GM12878 (cell line): ENCODE measurements around the gene TRAIP. TPM values are rescaled to one million over a fixed set of nuclear protein-coding genes. Genes with fewer than 3 reads are reported as not detected.

Experiments used
- ATF7 ChIP-seq: fragments of 450-650 bp; IDR thresholded peaks from 2 replicates; pipeline ENCODE4 v1.6.1; 2016; ENCODE audit warnings: low read depth, mild to moderate bottlenecking
- BMI1 ChIP-seq: fragments of 450-650 bp; IDR thresholded peaks from 2 replicates; pipeline ENCODE4 v1.6.1; 2016; ENCODE audit warnings: mild to moderate bottlenecking, moderate library complexity, borderline replicate concordance
- CHD2 ChIP-seq: IDR thresholded peaks from 2 replicates; pipeline ENCODE4 v1.6.1; 2011; ENCODE audit warnings: low read depth, low read length, improper control_type of control experiment, borderline replicate concordance
- FOS ChIP-seq: IDR thresholded peaks from 3 replicates; pipeline ENCODE4 v1.6.1; 2011; ENCODE audit warnings: borderline replicate concordance; ENCODE audit not compliant: insufficient read length; ENCODE audit errors: extremely low read depth
- LARP7 ChIP-seq: fragments of 450-650 bp; IDR thresholded peaks from 2 replicates; pipeline ENCODE4 v1.6.1; 2017; ENCODE audit warnings: mild to moderate bottlenecking
- MEF2A ChIP-seq: IDR thresholded peaks from 2 replicates; pipeline ENCODE4 v1.6.1; 2011; ENCODE audit warnings: low read depth, mild to moderate bottlenecking, low read length, moderate library complexity; ENCODE audit not compliant: insufficient read depth
- MYC ChIP-seq: IDR thresholded peaks from 2 replicates; pipeline ENCODE4 v1.6.1; 2011; ENCODE audit warnings: mild to moderate bottlenecking, low read length, moderate library complexity, inconsistent platforms; ENCODE audit not compliant: insufficient read depth, insufficient replicate concordance, insufficient read length, severe bottlenecking
- NR2C1 ChIP-seq: fragments of 450-650 bp; IDR thresholded peaks from 2 replicates; pipeline ENCODE4 v1.6.1; 2017; ENCODE audit warnings: antibody characterized with exemption, mild to moderate bottlenecking, moderate library complexity
- PKNOX1 ChIP-seq: fragments of 450-650 bp; IDR thresholded peaks from 2 replicates; pipeline ENCODE4 v1.6.1; 2016; ENCODE audit warnings: mild to moderate bottlenecking
- PML ChIP-seq: IDR thresholded peaks from 2 replicates; pipeline ENCODE4 v1.6.1; 2012; ENCODE audit warnings: low read length, inconsistent platforms
- RB1 ChIP-seq: fragments of 450-650 bp; formaldehyde crosslinking; IDR thresholded peaks from 2 replicates; pipeline ENCODE4 v1.6.1; 2017; ENCODE audit warnings: mild to moderate bottlenecking, borderline replicate concordance
- SP1 ChIP-seq: IDR thresholded peaks from one replicate; pipeline ENCODE4 v1.6.1; 2011; ENCODE audit warnings: low read depth, low read length
- STAT3 ChIP-seq: IDR thresholded peaks from 2 replicates; pipeline ENCODE4 v1.6.1; 2011; ENCODE audit warnings: low read depth, low read length, improper control_type of control experiment
- SUPT20H ChIP-seq: IDR thresholded peaks from 2 replicates; pipeline ENCODE4 v1.6.1; 2011; ENCODE audit warnings: low read depth, mild to moderate bottlenecking, low read length, moderate library complexity, borderline replicate concordance; ENCODE audit not compliant: control insufficient read depth
- TCF12 ChIP-seq: IDR thresholded peaks from 2 replicates; pipeline ENCODE4 v1.6.1; 2011; ENCODE audit warnings: low read depth, mild to moderate bottlenecking, low read length
- ZNF24 ChIP-seq: fragments of 450-650 bp; IDR thresholded peaks from 2 replicates; pipeline ENCODE4 v1.6.1; 2017; ENCODE audit warnings: antibody characterized with exemption, mild to moderate bottlenecking
- ZNF274 ChIP-seq: IDR thresholded peaks from one replicate; pipeline ENCODE4 v1.8.0; 2011; ENCODE audit not compliant: insufficient read length, insufficient read depth
- ZZZ3 ChIP-seq: IDR thresholded peaks from 2 replicates; pipeline ENCODE4 v1.6.1; 2011; ENCODE audit warnings: low read depth; ENCODE audit not compliant: control insufficient read depth, insufficient read length
- polyA plus RNA-seq, 11 experiments: library from polyadenylated mRNA; depleted of rRNA in 4 of 11; unstranded in 6 of 11; stranded (reverse) in 5 of 11; fragments of >200 nt; fragmentation: Nextera tagmentation in 4 of 11; fragmentation: Illumina TruSeq in 1 of 11; extraction: Ambion mirVana in 4 of 11; extraction: Trizol in 1 of 11; gene quantifications; 1 replicate in 1 of 11; 2 replicates in 10 of 11; pipeline versions ENCODE4 v1.2.1 to v1.2.3, GENCODE V29; 2011 to 2016; ENCODE audit warnings: inconsistent platforms in 2 of 11, missing spikeins in 2 of 11, low read depth in 1 of 11
- total RNA-seq, 4 experiments: library from RNA; depleted of rRNA in 3 of 4; stranded (reverse); fragments of >200 nt in 3 of 4; fragmentation: Illumina TruSeq in 1 of 4; extraction: Trizol in 1 of 4; gene quantifications; 2 replicates each; pipeline versions ENCODE4 v1.2.1 to v1.2.3, GENCODE V29; 2013 to 2021
- TF ChIP-seq, protein P1 (sequence below): fragments of 150-350 bp; IDR thresholded peaks from 2 replicates; pipeline ENCODE4 v1.6.1; 2016; ENCODE audit warnings: low read depth, low read length
- TF ChIP-seq, protein P2 (sequence below): IDR thresholded peaks from 2 replicates; pipeline ENCODE4 v1.6.1; 2012; ENCODE audit warnings: low read depth, low read length, improper control_type of control experiment
- TF ChIP-seq, protein P3 (sequence below): IDR thresholded peaks from 2 replicates; pipeline ENCODE4 v1.6.1; 2012; ENCODE audit warnings: low read depth, low read length, improper control_type of control experiment
- TF ChIP-seq, protein P4 (sequence below): IDR thresholded peaks from 2 replicates; pipeline ENCODE4 v1.6.1; 2011; ENCODE audit warnings: borderline replicate concordance, low read depth, mild to moderate bottlenecking, moderate library complexity, low read length; ENCODE audit not compliant: insufficient read depth, poor library complexity, severe bottlenecking

Gene TRAIP
- total and polyA plus RNA-seq, 10 of the 15 experiments (the other 5 are each of a cell fraction or from before 2014, with no cell fraction given): 15.9 to 37.0 (median 23.1) TPM

DNA sequence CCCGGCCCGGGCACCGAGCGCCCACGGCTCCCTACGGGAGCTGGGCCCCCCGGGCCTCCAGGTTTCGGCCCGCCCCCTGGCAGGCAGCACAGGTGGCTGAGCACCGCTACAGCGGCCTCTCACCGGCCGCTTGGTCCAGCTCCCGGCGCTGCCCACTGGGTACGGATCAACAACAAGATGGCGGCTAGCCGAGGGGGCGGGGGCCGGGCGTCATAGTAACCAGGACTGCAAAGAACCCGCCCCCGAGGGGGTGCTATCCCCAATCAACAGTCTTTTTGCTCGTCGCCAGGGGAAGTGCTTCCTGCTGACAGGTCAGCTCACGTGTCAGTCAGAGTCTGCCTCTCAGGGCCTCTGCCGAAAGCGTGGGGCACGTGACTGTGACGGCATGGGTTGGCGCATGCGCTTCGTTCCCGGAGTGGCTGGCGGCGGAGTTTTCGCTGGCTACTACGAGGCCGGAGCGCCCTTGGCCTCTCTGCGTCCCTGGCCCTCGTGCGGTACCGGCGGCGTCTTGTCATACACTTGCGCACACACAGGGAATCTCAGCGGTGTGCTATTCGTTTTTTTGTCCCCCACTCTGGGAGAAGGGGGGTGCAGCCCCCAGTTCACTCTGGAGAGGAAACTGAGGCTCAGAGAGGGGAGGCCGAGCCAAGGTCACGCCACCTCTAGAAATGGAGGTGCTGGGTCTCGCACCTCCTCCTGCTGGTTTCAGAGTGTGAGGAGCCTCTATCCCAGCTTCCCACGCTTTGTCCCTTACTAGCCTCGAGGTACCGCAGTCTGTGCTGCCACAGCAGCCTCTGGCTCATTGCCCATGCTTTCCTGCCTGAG lies 69.8 kb downstream of the TRAIP start, which contains the start of gene IP6K1 (continued):
- TF ChIP-seq ZZZ3 (no peak), BMI1 (peak; percentile 91), ZNF24 (no peak), CHD2 (peak; percentile 95), RB1 (peak; percentile 18; the same call in 1 of the 2 replicates), ATF7 (peak; percentile 86), SP1 (peak; percentile 98), SUPT20H (no peak), PML (peak; percentile 33; the same call in 1 of the 2 replicates), ZNF274 (no peak), TCF12 (no peak), MYC (no peak), PKNOX1 (peak; percentile 100), NR2C1 (no peak), STAT3 (no peak), FOS (peak; percentile 77), LARP7 (peak; percentile 38), MEF2A (no peak)
- TF ChIP-seq, protein P1, sequence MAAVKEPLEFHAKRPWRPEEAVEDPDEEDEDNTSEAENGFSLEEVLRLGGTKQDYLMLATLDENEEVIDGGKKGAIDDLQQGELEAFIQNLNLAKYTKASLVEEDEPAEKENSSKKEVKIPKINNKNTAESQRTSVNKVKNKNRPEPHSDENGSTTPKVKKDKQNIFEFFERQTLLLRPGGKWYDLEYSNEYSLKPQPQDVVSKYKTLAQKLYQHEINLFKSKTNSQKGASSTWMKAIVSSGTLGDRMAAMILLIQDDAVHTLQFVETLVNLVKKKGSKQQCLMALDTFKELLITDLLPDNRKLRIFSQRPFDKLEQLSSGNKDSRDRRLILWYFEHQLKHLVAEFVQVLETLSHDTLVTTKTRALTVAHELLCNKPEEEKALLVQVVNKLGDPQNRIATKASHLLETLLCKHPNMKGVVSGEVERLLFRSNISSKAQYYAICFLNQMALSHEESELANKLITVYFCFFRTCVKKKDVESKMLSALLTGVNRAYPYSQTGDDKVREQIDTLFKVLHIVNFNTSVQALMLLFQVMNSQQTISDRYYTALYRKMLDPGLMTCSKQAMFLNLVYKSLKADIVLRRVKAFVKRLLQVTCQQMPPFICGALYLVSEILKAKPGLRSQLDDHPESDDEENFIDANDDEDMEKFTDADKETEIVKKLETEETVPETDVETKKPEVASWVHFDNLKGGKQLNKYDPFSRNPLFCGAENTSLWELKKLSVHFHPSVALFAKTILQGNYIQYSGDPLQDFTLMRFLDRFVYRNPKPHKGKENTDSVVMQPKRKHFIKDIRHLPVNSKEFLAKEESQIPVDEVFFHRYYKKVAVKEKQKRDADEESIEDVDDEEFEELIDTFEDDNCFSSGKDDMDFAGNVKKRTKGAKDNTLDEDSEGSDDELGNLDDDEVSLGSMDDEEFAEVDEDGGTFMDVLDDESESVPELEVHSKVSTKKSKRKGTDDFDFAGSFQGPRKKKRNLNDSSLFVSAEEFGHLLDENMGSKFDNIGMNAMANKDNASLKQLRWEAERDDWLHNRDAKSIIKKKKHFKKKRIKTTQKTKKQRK: peak; percentile 87
- TF ChIP-seq, protein P2, sequence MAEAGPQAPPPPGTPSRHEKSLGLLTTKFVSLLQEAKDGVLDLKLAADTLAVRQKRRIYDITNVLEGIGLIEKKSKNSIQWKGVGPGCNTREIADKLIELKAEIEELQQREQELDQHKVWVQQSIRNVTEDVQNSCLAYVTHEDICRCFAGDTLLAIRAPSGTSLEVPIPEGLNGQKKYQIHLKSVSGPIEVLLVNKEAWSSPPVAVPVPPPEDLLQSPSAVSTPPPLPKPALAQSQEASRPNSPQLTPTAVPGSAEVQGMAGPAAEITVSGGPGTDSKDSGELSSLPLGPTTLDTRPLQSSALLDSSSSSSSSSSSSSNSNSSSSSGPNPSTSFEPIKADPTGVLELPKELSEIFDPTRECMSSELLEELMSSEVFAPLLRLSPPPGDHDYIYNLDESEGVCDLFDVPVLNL: no peak
- TF ChIP-seq, protein P3, sequence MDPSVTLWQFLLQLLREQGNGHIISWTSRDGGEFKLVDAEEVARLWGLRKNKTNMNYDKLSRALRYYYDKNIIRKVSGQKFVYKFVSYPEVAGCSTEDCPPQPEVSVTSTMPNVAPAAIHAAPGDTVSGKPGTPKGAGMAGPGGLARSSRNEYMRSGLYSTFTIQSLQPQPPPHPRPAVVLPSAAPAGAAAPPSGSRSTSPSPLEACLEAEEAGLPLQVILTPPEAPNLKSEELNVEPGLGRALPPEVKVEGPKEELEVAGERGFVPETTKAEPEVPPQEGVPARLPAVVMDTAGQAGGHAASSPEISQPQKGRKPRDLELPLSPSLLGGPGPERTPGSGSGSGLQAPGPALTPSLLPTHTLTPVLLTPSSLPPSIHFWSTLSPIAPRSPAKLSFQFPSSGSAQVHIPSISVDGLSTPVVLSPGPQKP: no peak; the same call in 1 of the 2 replicates
- TF ChIP-seq, protein P4, sequence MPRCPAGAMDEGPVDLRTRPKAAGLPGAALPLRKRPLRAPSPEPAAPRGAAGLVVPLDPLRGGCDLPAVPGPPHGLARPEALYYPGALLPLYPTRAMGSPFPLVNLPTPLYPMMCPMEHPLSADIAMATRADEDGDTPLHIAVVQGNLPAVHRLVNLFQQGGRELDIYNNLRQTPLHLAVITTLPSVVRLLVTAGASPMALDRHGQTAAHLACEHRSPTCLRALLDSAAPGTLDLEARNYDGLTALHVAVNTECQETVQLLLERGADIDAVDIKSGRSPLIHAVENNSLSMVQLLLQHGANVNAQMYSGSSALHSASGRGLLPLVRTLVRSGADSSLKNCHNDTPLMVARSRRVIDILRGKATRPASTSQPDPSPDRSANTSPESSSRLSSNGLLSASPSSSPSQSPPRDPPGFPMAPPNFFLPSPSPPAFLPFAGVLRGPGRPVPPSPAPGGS: no peak
